K562 (cell line): ENCODE results near the gene UBE2I. TPM values are rescaled to one million over a fixed set of nuclear protein-coding genes. Genes with fewer than 3 reads are reported as not detected.

Experiments
- ATAC-seq: fragments of 200-7000 bp; cut with Tn5 transposase; 3 replicates; pipeline ENCODE4 v1.9.1; 2020; ENCODE audit warnings: moderate library complexity
- BruUV-seq: library from RNA; stranded (reverse); fragments of 400-500 nt; replicated peaks from 2 replicates; lab custom pipeline; 2021; lab: Mats Ljungman, UMichigan
- CTCF ChIA-PET: fragments of 300-600 bp; formaldehyde crosslinking; extraction: SDS; loops from one replicate; lab custom pipeline; 2021; ENCODE audit warnings: low intra/inter-chr PET ratio; lab: Yijun Ruan, JAX
- POLR2A ChIA-PET: fragments of 300-600, 350-650 bp; sonication (Branson Sonifier 250); formaldehyde crosslinking; extraction: SDS; loops from one replicate; lab custom pipeline; 2021; ENCODE audit warnings: antibody characterized with exemption, inconsistent platforms; lab: Yijun Ruan, JAX
- DNase-seq, 4 experiments: peaks; one replicate each; pipeline versions ENCODE4 v3.0.0 to v3.0.0-alpha.2; 2011 to 2018; ENCODE audit warnings: low spot score in 3 of 4, mixed read lengths in 3 of 4; ENCODE audit errors: extremely low read depth in 1 of 4
- FAIRE-seq: peaks from 2 replicates; lab custom pipeline; 2011; peaks lifted over from hg19 to GRCh38; lab: Jason Lieb, UNC
- H2AFZ ChIP-seq: 2 replicates; pipeline ENCODE4 v1.6.0; 2011; ENCODE audit warnings: low read depth, low read length, control low read depth, inconsistent platforms
- H3K27ac ChIP-seq: fragments of 200-600 bp; 3 replicates; pipeline ENCODE4 v1.8.0; 2011; ENCODE audit warnings: low read depth, mild to moderate bottlenecking, control low read depth, inconsistent platforms, low read length, moderate library complexity, mixed read lengths; ENCODE audit errors: extremely low read depth
- H3K27me3 ChIP-seq, 2 experiments: fragments of 300-600 bp in 1 of 2; 2 replicates in 1 of 2; 3 replicates in 1 of 2; pipeline versions ENCODE4 v1.6.0 to v1.8.0; 2011; ENCODE audit warnings: inconsistent platforms in 2 of 2, low read length in 2 of 2, mild to moderate bottlenecking in 1 of 2, mixed read lengths in 1 of 2, moderate library complexity in 1 of 2; ENCODE audit not compliant: control insufficient read depth in 2 of 2, insufficient read depth in 2 of 2
- H3K36me3 ChIP-seq: fragments of 300-600 bp; 3 replicates; pipeline ENCODE4 v1.8.0; 2011; ENCODE audit warnings: mild to moderate bottlenecking, low read length, inconsistent platforms; ENCODE audit not compliant: control insufficient read depth, insufficient read depth
- H3K4me1 ChIP-seq, 2 experiments: fragments of 200-600 bp in 1 of 2; replicated peaks in 1 of 2; 2 replicates in 1 of 2; 3 replicates in 1 of 2; pipeline versions ENCODE4 v1.5.1 to v1.8.0; 2011; ENCODE audit warnings: inconsistent platforms in 2 of 2, low read length in 2 of 2, mild to moderate bottlenecking in 1 of 2, mixed read lengths in 1 of 2, moderate library complexity in 1 of 2; ENCODE audit not compliant: control insufficient read depth in 2 of 2, insufficient read depth in 2 of 2
- H3K4me2 ChIP-seq: 2 replicates; pipeline ENCODE4 v1.6.1; 2011; ENCODE audit warnings: low read length, control low read depth, inconsistent platforms, mixed read lengths; ENCODE audit not compliant: insufficient read depth
- H3K4me3 ChIP-seq: fragments of 200-600 bp; sonication (generic), shearing (Covaris generic); 2 replicates; pipeline ENCODE4 v1.5.1; 2016; ENCODE audit warnings: control low read depth, inconsistent platforms
- H3K79me2 ChIP-seq: fragments of 200-600 bp; 3 replicates; pipeline ENCODE4 v1.8.0; 2011; ENCODE audit warnings: low read length, inconsistent platforms; ENCODE audit not compliant: control insufficient read depth, insufficient read depth
- H3K9ac ChIP-seq, 2 experiments: 2 replicates each; pipeline versions ENCODE4 v1.6.0 to v1.6.1; 2011; ENCODE audit warnings: low read depth in 2 of 2, low read length in 2 of 2, control low read depth in 1 of 2, inconsistent platforms in 1 of 2, mild to moderate bottlenecking in 1 of 2, mixed read lengths in 1 of 2; ENCODE audit not compliant: insufficient read depth in 1 of 2
- H3K9me1 ChIP-seq: one replicate; pipeline ENCODE4 v1.6.0; 2011; ENCODE audit warnings: inconsistent platforms, mild to moderate bottlenecking, low read length, moderate library complexity; ENCODE audit not compliant: control insufficient read depth, insufficient read depth
- H3K9me3 ChIP-seq: replicated peaks from 2 replicates; pipeline ENCODE4 v1.5.1; 2011; ENCODE audit warnings: low read depth, low read length, inconsistent platforms; ENCODE audit not compliant: control insufficient read depth, insufficient read depth
- H4K20me1 ChIP-seq: replicated peaks from 2 replicates; pipeline ENCODE4 v1.6.1; 2011; ENCODE audit warnings: low read length, inconsistent platforms, mixed read lengths; ENCODE audit not compliant: control insufficient read depth, insufficient read depth
- CEBPG ChIP-seq, 3 experiments: fragments of 200-800 bp in 1 of 3; sonication (Bioruptor generic) in 1 of 3; sonication (generic) in 1 of 3; formaldehyde crosslinking in 1 of 3; IDR thresholded peaks in 2 of 3; conservative IDR thresholded peaks in 1 of 3; 2 replicates each; pipeline versions ENCODE4 v1.6.1 to v1.8.0; 2016 to 2022; ENCODE audit warnings: missing compliant biosample characterization in 2 of 3, missing genetic modification characterization in 2 of 3, mild to moderate bottlenecking in 1 of 3, missing genetic modification reagents in 1 of 3
- ZBTB40 ChIP-seq, 2 experiments: fragments of 450-650 bp in 1 of 2; sonication (generic) in 1 of 2; formaldehyde crosslinking in 1 of 2; IDR thresholded peaks; 2 replicates each; pipeline versions ENCODE4 v1.7.1 to v1.9.0; 2016 to 2022; ENCODE audit warnings: inconsistent platforms in 1 of 2, mild to moderate bottlenecking in 1 of 2, missing genetic modification reagents in 1 of 2
- WGBS: fragments of 100-300 bp; shearing (Covaris generic); methylation state at CpG from one replicate; pipeline ENCODE4 v1.1.6; 2016; ENCODE audit warnings: low coverage, mixed read lengths; ENCODE audit not compliant: insufficient coverage; ENCODE audit errors: missing lambda C conversion rate; 5-methylcytosine and 5-hydroxymethylcytosine counted together
- in situ Hi-C: fragments of 300-500 bp; cut with MboI; formaldehyde crosslinking; loops from 4 replicates; pipeline ENCODE4 v1.15.0; 2018; ENCODE audit warnings: inconsistent platforms, mixed read lengths
- intact Hi-C: fragments of 100-400 bp; cut with micrococcal nuclease; formaldehyde crosslinking; loops from 2 replicates; pipeline ENCODE4 v1.14.2; 2022
- polyA plus RNA-seq, 8 experiments: library from polyadenylated mRNA; depleted of rRNA in 4 of 8; stranded (reverse) in 5 of 8; unstranded in 3 of 8; fragments of >200 nt; fragmentation: Nextera tagmentation in 2 of 8; fragmentation: Illumina TruSeq in 1 of 8; extraction: Ambion mirVana in 2 of 8; extraction: Trizol in 1 of 8; gene quantifications; 2 replicates each; pipeline versions ENCODE4 v1.2.1 to v1.2.3, GENCODE V29; 2011 to 2014; ENCODE audit warnings: inconsistent platforms in 1 of 8, missing spikeins in 1 of 8
- total RNA-seq, 7 experiments: library from RNA; depleted of rRNA in 6 of 7; stranded (reverse); fragments of >200 nt in 6 of 7; fragmentation: Illumina TruSeq in 2 of 7; extraction: Trizol in 2 of 7; gene quantifications; 2 replicates each; pipeline versions ENCODE4 v1.2.1 to v1.2.3, GENCODE V29; 2011 to 2021; ENCODE audit warnings: low replicate concordance in 1 of 7

The UBE2I gene
- total and polyA plus RNA-seq, 9 of the 15 experiments (the other 6 are each of a cell fraction or from before 2014, with no cell fraction given): 36.6 to 254 (median 104) TPM

GRCh38 chr16:1261131-1261892, 48.1 kb upstream of the UBE2I start:
- H3K79me2 ChIP-seq: no peaks in the 10 kb centered on the region
- peaks cover 0 to 52% of the 10 kb centered on the region in 2 experiments; a peak in 2 of 5 replicates for H3K4me1 ChIP-seq
- in situ Hi-C loops: no loop called here
- ATAC-seq: no peak
- H2AFZ ChIP-seq: no peak overlapping the region
- peaks cover 9% of the 10 kb centered on the region; the same call in 1 of the 2 replicates for H4K20me1 ChIP-seq
- ChIA-PET CTCF (no interaction called here), POLR2A (interaction anchor here (0.6 kb wide), 1 partner anchor 682 kb away, joined by 3 read pairs; no protein-coding TSS in a partner anchor)
- H3K4me3 ChIP-seq: no peak overlapping the region
- BruUV-seq: no TSS peak
- no peaks in the 10 kb centered on the region for H3K36me3 ChIP-seq
- H3K9me1 ChIP-seq: peaks cover 3% of the 10 kb centered on the region
- H3K4me2 ChIP-seq: no peak overlapping the region
- TF ChIP-seq ZBTB40 (IDR thresholded peaks at IDR 0.05): no peak
- TF ChIP-seq ZBTB40 (CRISPR knock-in tag; IDR thresholded peaks at IDR 0.05): no peak
- TF ChIP-seq CEBPG (CRISPR knock-in tag; IDR thresholded peaks at IDR 0.05): 0 out of 2 replicates have a peak, but pooled peaks have one; percentile 20
- no peak for TF ChIP-seq CEBPG (tag; conservative IDR thresholded peaks at IDR 0.05 in 1 of 2, IDR thresholded peaks at IDR 0.05 in 1 of 2)
- H3K9ac ChIP-seq: no peak overlapping the region
- H3K27ac ChIP-seq: no peak overlapping the region
- intact Hi-C loops: no loop called here
- no peak for DNase-seq
- peaks cover 7% of the 10 kb centered on the region; the same call in 1 of the 2 replicates for H3K9me3 ChIP-seq
- peaks cover 22 to 64% of the 10 kb centered on the region in 2 experiments; a peak in 4 of 5 replicates for H3K27me3 ChIP-seq
- no peak for FAIRE-seq
- WGBS: 8% methylated on average over 26 of the region's 47 CpGs
